Gastroesophageal sphincter (tissue), 4 donors: ENCODE data around the gene KDM6A. TPM values are rescaled to one million over a fixed set of nuclear protein-coding genes. Genes with fewer than 3 reads are reported as not detected.
"Not testable (repeated sequence)": the region's sequence is repeated elsewhere in the genome, so short reads cannot be mapped to it uniquely, and the experiment has no call there.

ENCODE experiments used
- ATAC-seq: fragments of 150-250 bp; one replicate; pipeline ENCODE4 v1.9.1; 2016; ENCODE audit warnings: mild to moderate bottlenecking, moderate library complexity
- H3K27ac ChIP-seq, 4 donors: fragments of 200-600 bp; sonication (generic) in 3 of 4; 1 replicate in 3 of 4; 2 replicates in 1 of 4; pipeline ENCODE4 v1.5.1; 2016 to 2019
- H3K27me3 ChIP-seq: fragments of 200-600 bp; sonication (generic); one replicate; pipeline ENCODE4 v1.5.1; 2019
- H3K36me3 ChIP-seq, 2 donors: fragments of 200-600 bp; sonication (generic); one replicate each; pipeline ENCODE4 v1.5.1; 2019; ENCODE audit warnings: control low read depth in 1 of 2
- H3K4me1 ChIP-seq, 3 donors: fragments of 200-600 bp; sonication (generic); 1 replicate in 2 of 3; 2 replicates in 1 of 3; pipeline ENCODE4 v1.5.1; 2016 to 2019; ENCODE audit warnings: control low read depth in 2 of 3
- H3K4me3 ChIP-seq, 2 donors: fragments of 200-600 bp; sonication (generic); one replicate each; pipeline ENCODE4 v1.5.1; 2019; ENCODE audit warnings: mild to moderate bottlenecking in 1 of 2, moderate library complexity in 1 of 2
- H3K9me3 ChIP-seq, 3 donors: fragments of 200-600 bp; sonication (generic); one replicate each; pipeline ENCODE4 v1.5.1; 2017 to 2019; ENCODE audit warnings: control low read depth in 2 of 3
- CTCF ChIP-seq, 4 experiments: fragments of 200-600 bp in 2 of 4; fragments of 450-650 bp in 2 of 4; sonication (generic) in 1 of 4; IDR thresholded peaks; one replicate each; pipeline ENCODE4 v1.5.1; 2017 to 2019; ENCODE audit warnings: antibody characterized with exemption in 4 of 4, mild to moderate bottlenecking in 2 of 4, moderate library complexity in 2 of 4
- EP300 ChIP-seq: sonication (generic); formaldehyde crosslinking; IDR thresholded peaks from one replicate; pipeline ENCODE4 v1.6.1; 2017; ENCODE audit warnings: antibody characterized with exemption, mild to moderate bottlenecking
- POLR2A ChIP-seq, 2 donors: fragments of 450-650 bp; IDR thresholded peaks; one replicate each; pipeline ENCODE4 v1.6.1; 2017; ENCODE audit warnings: antibody characterized with exemption in 2 of 2, mild to moderate bottlenecking in 2 of 2, moderate library complexity in 1 of 2
- POLR2AphosphoS5 ChIP-seq: sonication (generic); formaldehyde crosslinking; IDR thresholded peaks from one replicate; pipeline ENCODE4 v1.6.1; 2017; ENCODE audit warnings: antibody characterized with exemption
- WGBS, 2 donors: methylation state at CpG; one replicate each; pipeline ENCODE4 v1.1.5; 2018; ENCODE audit warnings: low coverage in 1 of 2; 5-methylcytosine and 5-hydroxymethylcytosine counted together
- total RNA-seq, 4 donors: library from RNA; depleted of rRNA; stranded (reverse); fragments of >200 nt; gene quantifications; one replicate each; pipeline ENCODE4 v1.1.0, GENCODE V29; 2016

Gene KDM6A
- total RNA-seq, 4 donors from 2014 or later: 17.0 to 28.6 (median 19.9) TPM

GRCh38 chrX:44931441-44931973, 58.5 kb downstream of the KDM6A start:
- WGBS, 2 donors: 89 to 90% methylated on average over 4 of the region's 4 CpGs
- ATAC-seq: no peak
- peaks cover 0 to 14% (median 11%) of the 10 kb centered on the region in 3 donors for H3K4me1 ChIP-seq
- H3K9me3 ChIP-seq: no peaks in the 10 kb centered on the region
- H3K27ac ChIP-seq: no peak overlapping the region
- no peak overlapping the region for H3K4me3 ChIP-seq
- no peaks in the 10 kb centered on the region for H3K27me3 ChIP-seq
- TF ChIP-seq CTCF (IDR thresholded peaks at IDR 0.05) (no peak), POLR2AphosphoS5 (no peak), POLR2A (IDR thresholded peaks at IDR 0.05) (no peak), EP300 (no peak)
- no peaks in the 10 kb centered on the region for H3K36me3 ChIP-seq

- no peak for ATAC-seq
- no peaks in the 10 kb centered on the region for H3K27me3 ChIP-seq
- no peak overlapping the region for H3K4me3 ChIP-seq
- no peaks in the 10 kb centered on the region for H3K9me3 ChIP-seq
- peaks cover 0 to 20% (median 3%) of the 10 kb centered on the region in 3 donors for H3K4me1 ChIP-seq
- no peak overlapping the region for H3K27ac ChIP-seq
- no peaks in the 10 kb centered on the region for H3K36me3 ChIP-seq
- TF ChIP-seq POLR2AphosphoS5: no peak
- no peak for TF ChIP-seq EP300
- no peak for TF ChIP-seq POLR2A (IDR thresholded peaks at IDR 0.05)
- no peak for TF ChIP-seq CTCF (IDR thresholded peaks at IDR 0.05)
- 73 to 83% methylated on average over 3 to 4 of the region's 4 CpGs for WGBS, 2 donors
These were observed 62.2 kb downstream of the KDM6A start for GRCh38 chrX:44935172-44935571.

- Histone ChIP-seq H3K27me3 (no peaks in the 10 kb centered on the region), H3K4me3 (no peak overlapping the region), H3K27ac (no peak overlapping the region), H3K4me1 (peaks cover 0 to 20% (median 3%) of the 10 kb centered on the region in 3 donors), H3K36me3 (no peaks in the 10 kb centered on the region), H3K9me3 (no peaks in the 10 kb centered on the region)
- no peak for TF ChIP-seq EP300
- TF ChIP-seq CTCF (IDR thresholded peaks at IDR 0.05): no peak
- no peak for TF ChIP-seq POLR2AphosphoS5
- no peak for ATAC-seq
- WGBS, 2 donors: 100% methylated on average over 1 to 3 of the region's 5 CpGs
These were observed 62.7 kb downstream of the KDM6A start for GRCh38 chrX:44935640-44936039.

- ATAC-seq: no peak
- H3K27me3 ChIP-seq: no peaks in the 10 kb centered on the region
- H3K36me3 ChIP-seq: no peaks in the 10 kb centered on the region
- TF ChIP-seq EP300 (no peak), POLR2A (IDR thresholded peaks at IDR 0.05) (no peak), CTCF (IDR thresholded peaks at IDR 0.05) (no peak), POLR2AphosphoS5 (no peak)
- 68% methylated on average over 2 of the region's 2 CpGs; no CpG with 5 or more reads in 1 of the 2 donors for WGBS, 2 donors
- H3K27ac ChIP-seq: no peak overlapping the region
- no peak overlapping the region for H3K4me3 ChIP-seq
- no peaks in the 10 kb centered on the region for H3K9me3 ChIP-seq
- peaks cover 0 to 20% (median 3%) of the 10 kb centered on the region in 3 donors for H3K4me1 ChIP-seq
These were observed 64.6 kb downstream of the KDM6A start for GRCh38 chrX:44937606-44938005.

GRCh38 chrX:44938111-44938510, 65.1 kb downstream of the KDM6A start:
- no peaks in the 10 kb centered on the region for H3K36me3 ChIP-seq
- TF ChIP-seq POLR2AphosphoS5 (no peak), EP300 (no peak), POLR2A (IDR thresholded peaks at IDR 0.05) (no peak), CTCF (IDR thresholded peaks at IDR 0.05) (no peak)

GRCh38 chrX:44940541-44940940, 67.6 kb downstream of the KDM6A start:
- not testable (repeated sequence) for H3K4me3 ChIP-seq
- 93 to 98% methylated on average over 5 to 6 of the region's 12 CpGs for WGBS, 2 donors

More at GRCh38 chrX:44938111-44938510, 65.1 kb downstream of the KDM6A start:
- H3K27ac ChIP-seq: no peak overlapping the region
- H3K9me3 ChIP-seq: no peaks in the 10 kb centered on the region
- no peak overlapping the region for H3K4me3 ChIP-seq
- peaks cover 0 to 20% (median 3%) of the 10 kb centered on the region in 3 donors for H3K4me1 ChIP-seq
- no CpG with 5 or more reads among the region's 4 CpGs for WGBS, 2 donors
- ATAC-seq: no peak
- no peaks in the 10 kb centered on the region for H3K27me3 ChIP-seq

More at GRCh38 chrX:44940541-44940940, 67.6 kb downstream of the KDM6A start:
- H3K4me1 ChIP-seq: peaks cover 0 to 14% (median 0%) of the 10 kb centered on the region in 3 donors
- not testable (repeated sequence) for ATAC-seq, H3K36me3 ChIP-seq, H3K27me3 ChIP-seq, H3K9me3 ChIP-seq, H3K27ac ChIP-seq
